SKM-1 (cell line): ENCODE data around the gene TTC12.

ENCODE experiments used
- DNase-seq: peaks from one replicate; lab custom pipeline; 2025; ENCODE audit not compliant: unreplicated experiment; lab: John Stamatoyannopoulos, UW

Gene TTC12

GRCh38 chr11:113400631-113401230 is 86.3 kb downstream of the TTC12 start:
- DNase-seq = no peak

GRCh38 chr11:113401718-113402117 is 87.3 kb downstream of the TTC12 start:
- no peak for DNase-seq

- no peak for DNase-seq
These were observed 90.6 kb downstream of the TTC12 start for GRCh38 chr11:113404859-113405430.

GRCh38 chr11:113405724-113406478 is 91.5 kb downstream of the TTC12 start:
- no peak for DNase-seq

- no peak for DNase-seq
These were observed 92.8 kb downstream of the TTC12 start for GRCh38 chr11:113407163-113407562.

GRCh38 chr11:113408206-113408605 is 93.8 kb downstream of the TTC12 start:
- no peak for DNase-seq

- no peak for DNase-seq
These were observed 94.5 kb downstream of the TTC12 start for GRCh38 chr11:113408887-113409286.

GRCh38 chr11:113409526-113409925 is 95.1 kb downstream of the TTC12 start:
- no peak for DNase-seq

GRCh38 chr11:113410414-113411135 is 96.2 kb downstream of the TTC12 start:
- no peak for DNase-seq

GRCh38 chr11:113411536-113411935 is 97.2 kb downstream of the TTC12 start:
- no peak for DNase-seq

- DNase-seq = no peak
These were observed 98.3 kb downstream of the TTC12 start for GRCh38 chr11:113412675-113413074.

GRCh38 chr11:113415343-113415742 is 101.0 kb downstream of the TTC12 start:
- DNase-seq = no peak
